H9 (cell line): ENCODE results near the gene HCN1. TPM values are rescaled to one million over a fixed set of nuclear protein-coding genes. Genes with fewer than 3 reads are reported as not detected.

Experiments
- DNase-seq: peaks from one replicate; pipeline ENCODE4 v3.0.0-alpha.2; 2017
- H2AFZ ChIP-seq: one replicate; pipeline ENCODE4 v1.6.1; 2013; ENCODE audit warnings: mild to moderate bottlenecking, low read length, control low read depth, moderate library complexity
- H2AK5ac ChIP-seq: 2 replicates; pipeline ENCODE4 v1.6.1; 2013; ENCODE audit warnings: low read length, control low read depth, mixed read lengths; ENCODE audit not compliant: insufficient read length
- H2BK120ac ChIP-seq: one replicate; pipeline ENCODE4 v1.6.1; 2013; ENCODE audit warnings: low read depth, mild to moderate bottlenecking, low read length, control low read depth, inconsistent platforms; ENCODE audit not compliant: poor library complexity, severe bottlenecking
- H2BK12ac ChIP-seq: 2 replicates; pipeline ENCODE4 v1.6.1; 2013; ENCODE audit warnings: low read length, control low read depth, mixed read lengths, low read depth; ENCODE audit not compliant: insufficient read length
- H2BK15ac ChIP-seq: 2 replicates; pipeline ENCODE4 v1.6.1; 2013; ENCODE audit warnings: low read depth, low read length, control low read depth
- H2BK20ac ChIP-seq: one replicate; pipeline ENCODE4 v1.6.1; 2013; ENCODE audit warnings: low read depth, mild to moderate bottlenecking, low read length, control low read depth, inconsistent platforms; ENCODE audit not compliant: poor library complexity, severe bottlenecking
- H2BK5ac ChIP-seq: 2 replicates; pipeline ENCODE4 v1.6.1; 2013; ENCODE audit warnings: low read length, control low read depth, mixed read lengths; ENCODE audit not compliant: insufficient read length
- H3K14ac ChIP-seq: 2 replicates; pipeline ENCODE4 v1.6.1; 2013; ENCODE audit warnings: low read length, control low read depth; ENCODE audit not compliant: insufficient read depth
- H3K18ac ChIP-seq: 2 replicates; pipeline ENCODE4 v1.6.1; 2013; ENCODE audit warnings: low read depth, mild to moderate bottlenecking, mixed read lengths, low read length, control low read depth; ENCODE audit not compliant: insufficient read length
- H3K23ac ChIP-seq: 2 replicates; pipeline ENCODE4 v1.6.1; 2013; ENCODE audit warnings: low read length, control low read depth, mixed read lengths, low read depth; ENCODE audit not compliant: insufficient read length
- H3K23me2 ChIP-seq: 2 replicates; pipeline ENCODE4 v1.6.1; 2013; ENCODE audit warnings: low read depth, mild to moderate bottlenecking, mixed read lengths, low read length, control low read depth; ENCODE audit not compliant: insufficient read length, poor library complexity, severe bottlenecking
- H3K27ac ChIP-seq: 2 replicates; pipeline ENCODE4 v1.5.1; 2013; ENCODE audit warnings: low read length, control low read depth, mixed read lengths, low read depth; ENCODE audit not compliant: insufficient read length
- H3K27me3 ChIP-seq: 2 replicates; pipeline ENCODE4 v1.6.1; 2013; ENCODE audit warnings: low read length, control low read depth, inconsistent platforms; ENCODE audit not compliant: insufficient read depth
- H3K4ac ChIP-seq: 2 replicates; pipeline ENCODE4 v1.6.1; 2013; ENCODE audit warnings: low read depth, mild to moderate bottlenecking, control low read depth, inconsistent platforms, low read length, moderate library complexity
- H3K4me1 ChIP-seq: 2 replicates; pipeline ENCODE4 v1.6.1; 2013; ENCODE audit warnings: low read length, control low read depth, inconsistent platforms; ENCODE audit not compliant: insufficient read depth
- H3K4me2 ChIP-seq: 2 replicates; pipeline ENCODE4 v1.6.1; 2013; ENCODE audit warnings: low read length, control low read depth, mixed read lengths; ENCODE audit not compliant: insufficient read length, insufficient read depth
- H3K56ac ChIP-seq: 2 replicates; pipeline ENCODE4 v1.6.1; 2013; ENCODE audit warnings: low read depth, mild to moderate bottlenecking, mixed read lengths, low read length, control low read depth; ENCODE audit not compliant: insufficient read length
- H3K79me1 ChIP-seq: 2 replicates; pipeline ENCODE4 v1.6.1; 2013; ENCODE audit warnings: low read depth, mild to moderate bottlenecking, moderate library complexity, low read length, control low read depth, inconsistent platforms; ENCODE audit not compliant: insufficient read depth, poor library complexity, severe bottlenecking
- H3K79me2 ChIP-seq: 2 replicates; pipeline ENCODE4 v1.6.1; 2013; ENCODE audit warnings: low read length, control low read depth, inconsistent platforms; ENCODE audit not compliant: insufficient read depth
- H3K9ac ChIP-seq: 2 replicates; pipeline ENCODE4 v1.6.1; 2013; ENCODE audit warnings: low read length, control low read depth, mixed read lengths; ENCODE audit not compliant: insufficient read length; ENCODE audit errors: extremely low read depth
- H3K9me3 ChIP-seq: one replicate; pipeline ENCODE4 v1.6.1; 2013; ENCODE audit warnings: low read depth, low read length, inconsistent platforms; ENCODE audit not compliant: control insufficient read depth
- H3T11ph ChIP-seq: one replicate; pipeline ENCODE4 v1.6.1; 2013; ENCODE audit warnings: mild to moderate bottlenecking, low read length, control low read depth, inconsistent platforms
- H4K20me1 ChIP-seq: one replicate; pipeline ENCODE4 v1.6.1; 2013; ENCODE audit not compliant: control insufficient read depth, insufficient read length, insufficient read depth
- H4K5ac ChIP-seq: 2 replicates; pipeline ENCODE4 v1.6.1; 2013; ENCODE audit warnings: low read depth, mild to moderate bottlenecking, mixed read lengths, low read length, control low read depth; ENCODE audit not compliant: insufficient read length
- H4K8ac ChIP-seq: replicated peaks from 2 replicates; pipeline ENCODE4 v1.6.1; 2013; ENCODE audit warnings: low read length, control low read depth, mixed read lengths, low read depth; ENCODE audit not compliant: insufficient read length
- H4K91ac ChIP-seq: 2 replicates; pipeline ENCODE4 v1.6.1; 2013; ENCODE audit warnings: low read depth, mild to moderate bottlenecking, moderate library complexity, mixed read lengths, low read length, control low read depth; ENCODE audit not compliant: insufficient read length
- H3K27ac Mint-ChIP-seq, 3 experiments: 2 replicates in 2 of 3; 3 replicates in 1 of 3; pipeline ENCODE4 v1.8.0; 2020 to 2021; ENCODE audit warnings: mixed read lengths in 3 of 3, mild to moderate bottlenecking in 1 of 3, moderate library complexity in 1 of 3
- H3K27me3 Mint-ChIP-seq: 2 replicates; pipeline ENCODE4 v1.8.0; 2021; ENCODE audit warnings: low read depth, mild to moderate bottlenecking, moderate library complexity, mixed read lengths
- H3K36me3 Mint-ChIP-seq, 3 experiments: 2 replicates in 2 of 3; 3 replicates in 1 of 3; pipeline ENCODE4 v1.8.0; 2020 to 2021; ENCODE audit warnings: low read depth in 3 of 3, mixed read lengths in 3 of 3; ENCODE audit not compliant: insufficient read depth in 1 of 3
- H3K4me1 Mint-ChIP-seq, 2 experiments: 2 replicates each; pipeline ENCODE4 v1.8.0; 2020; ENCODE audit warnings: mixed read lengths in 2 of 2
- H3K4me3 Mint-ChIP-seq, 2 experiments: 2 replicates in 1 of 2; 3 replicates in 1 of 2; pipeline ENCODE4 v1.8.0; 2020 to 2021; ENCODE audit warnings: mild to moderate bottlenecking in 2 of 2, mixed read lengths in 2 of 2, moderate library complexity in 1 of 2
- H3K9me3 Mint-ChIP-seq, 2 experiments: 2 replicates in 1 of 2; 3 replicates in 1 of 2; pipeline ENCODE4 v1.8.0; 2020; ENCODE audit warnings: mild to moderate bottlenecking in 2 of 2, mixed read lengths in 2 of 2, moderate library complexity in 1 of 2
- WGBS: extraction: QIAGEN DNeasy Blood & Tissue Kit; methylation state at CpG from one replicate; pipeline ENCODE4 v1.1.7; 2013; ENCODE audit warnings: missing lambda C conversion rate, low lambda C conversion rate, mixed read lengths; ENCODE audit not compliant: insufficient read length; ENCODE audit errors: extremely low coverage; 5-methylcytosine and 5-hydroxymethylcytosine counted together
- total RNA-seq: library from RNA; stranded (reverse); gene quantifications from 2 replicates; pipeline ENCODE4 v1.2.1, GENCODE V29; 2021
- TF ChIP-seq, protein P1 (sequence below): fragments of 200-600 bp; sonication (generic); conservative IDR thresholded peaks from 3 replicates; pipeline ENCODE4 v1.8.0; 2021; ENCODE audit warnings: antibody characterized with exemption, mild to moderate bottlenecking

Gene HCN1
- total RNA-seq, 1 experiment from 2014 or later = 4.6 TPM

DNA sequence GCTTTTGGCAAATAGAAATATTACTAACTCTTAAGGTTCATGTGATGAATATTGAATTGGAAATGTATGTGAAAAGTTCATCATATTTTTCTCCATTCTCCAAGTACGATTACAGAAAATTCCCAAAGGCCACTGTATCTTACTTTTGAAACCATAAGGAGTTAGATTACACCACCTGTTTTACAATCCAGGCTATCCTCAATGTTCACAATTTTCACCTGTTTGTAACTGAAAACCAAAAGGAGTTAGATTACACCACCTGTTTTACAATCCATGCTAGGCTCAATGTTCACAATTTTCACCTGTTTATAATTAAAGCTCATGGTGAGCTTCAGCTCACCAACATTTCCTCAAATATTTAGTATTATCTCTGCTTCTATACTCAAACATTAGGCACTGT is 188.0 kb downstream of the HCN1 start:
- Mint-ChIP-seq H3K27me3 (no peaks in the 10 kb centered on the region), H3K36me3 (peaks cover 0 to 1% (median 0%) of the 10 kb centered on the region in 3 experiments; a peak in 2 of 7 replicates), H3K9me3 (no peaks in the 10 kb centered on the region; a peak in 1 of 5 replicates), H3K27ac (no peak overlapping the region), H3K4me1 (no peaks in the 10 kb centered on the region), H3K4me3 (no peak overlapping the region)
- Histone ChIP-seq H2AK5ac (no peak overlapping the region), H4K20me1 (no peaks in the 10 kb centered on the region), H4K8ac (no peak overlapping the region), H2BK12ac (no peak overlapping the region), H3K4me1 (no peaks in the 10 kb centered on the region), H3K14ac (no peak overlapping the region), H3K18ac (no peak overlapping the region), H4K91ac (no peak overlapping the region), H3K27ac (no peak overlapping the region), H2BK20ac (no peak overlapping the region), H3K56ac (no peak overlapping the region), H3K79me1 (no peaks in the 10 kb centered on the region), H2BK120ac (no peak overlapping the region), H2BK5ac (no peak overlapping the region), H2BK15ac (no peak overlapping the region), H3K79me2 (no peaks in the 10 kb centered on the region), H3K27me3 (no peaks in the 10 kb centered on the region), H3T11ph (no peak overlapping the region), H4K5ac (no peak overlapping the region), H3K4ac (no peak overlapping the region), H3K23me2 (no peaks in the 10 kb centered on the region), H3K9ac (no peak overlapping the region), H3K9me3 (no peaks in the 10 kb centered on the region), H3K4me2 (no peak overlapping the region), H3K23ac (no peak overlapping the region), H2AFZ (no peak overlapping the region)
- TF ChIP-seq, protein P1, sequence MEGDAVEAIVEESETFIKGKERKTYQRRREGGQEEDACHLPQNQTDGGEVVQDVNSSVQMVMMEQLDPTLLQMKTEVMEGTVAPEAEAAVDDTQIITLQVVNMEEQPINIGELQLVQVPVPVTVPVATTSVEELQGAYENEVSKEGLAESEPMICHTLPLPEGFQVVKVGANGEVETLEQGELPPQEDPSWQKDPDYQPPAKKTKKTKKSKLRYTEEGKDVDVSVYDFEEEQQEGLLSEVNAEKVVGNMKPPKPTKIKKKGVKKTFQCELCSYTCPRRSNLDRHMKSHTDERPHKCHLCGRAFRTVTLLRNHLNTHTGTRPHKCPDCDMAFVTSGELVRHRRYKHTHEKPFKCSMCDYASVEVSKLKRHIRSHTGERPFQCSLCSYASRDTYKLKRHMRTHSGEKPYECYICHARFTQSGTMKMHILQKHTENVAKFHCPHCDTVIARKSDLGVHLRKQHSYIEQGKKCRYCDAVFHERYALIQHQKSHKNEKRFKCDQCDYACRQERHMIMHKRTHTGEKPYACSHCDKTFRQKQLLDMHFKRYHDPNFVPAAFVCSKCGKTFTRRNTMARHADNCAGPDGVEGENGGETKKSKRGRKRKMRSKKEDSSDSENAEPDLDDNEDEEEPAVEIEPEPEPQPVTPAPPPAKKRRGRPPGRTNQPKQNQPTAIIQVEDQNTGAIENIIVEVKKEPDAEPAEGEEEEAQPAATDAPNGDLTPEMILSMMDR = no peak
- no peak for DNase-seq
- no CpG with 5 or more reads among the region's 1 CpG for WGBS
